ENCODE results near the gene ZNF554.

DNA sequence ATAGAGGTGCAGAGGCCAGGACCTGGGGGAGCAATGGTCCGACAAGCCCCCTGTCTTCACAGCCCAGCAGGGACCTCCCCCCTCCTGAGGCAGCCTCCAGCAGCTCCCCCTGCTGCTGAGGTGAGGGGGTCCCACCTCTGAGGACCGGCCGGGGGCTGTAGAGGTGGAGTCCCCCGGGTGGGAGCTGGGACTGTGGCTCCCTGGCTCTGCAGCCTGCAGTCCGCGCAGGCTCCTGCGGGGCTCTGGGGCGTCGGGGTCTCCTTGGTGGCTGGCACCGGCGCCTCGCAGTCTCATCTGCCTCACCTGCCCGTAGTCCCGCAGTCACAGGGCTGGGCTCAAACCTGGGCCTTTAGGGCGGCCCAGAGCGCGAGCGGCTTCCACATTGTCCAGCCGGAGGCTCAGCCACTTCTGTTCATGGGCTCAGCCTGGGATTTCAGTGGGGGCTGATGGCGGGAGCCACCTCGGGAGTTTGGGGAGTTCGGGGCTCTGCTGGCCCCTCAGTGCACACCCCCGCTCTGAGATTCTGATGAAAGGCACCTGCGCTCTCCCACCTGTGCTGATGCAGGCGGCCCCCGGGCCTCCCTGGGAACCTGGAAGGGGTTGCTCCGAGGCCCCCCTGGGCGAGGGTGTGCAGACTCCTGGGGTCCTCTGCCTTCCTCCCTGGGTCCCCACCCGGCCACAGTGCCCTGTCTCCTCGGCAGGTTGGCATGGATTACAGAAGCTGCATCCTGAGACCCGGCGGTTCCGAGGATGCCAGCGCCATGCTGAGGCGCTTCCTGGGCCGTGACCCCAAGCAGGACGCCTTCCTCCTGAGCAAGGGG, 7.0 kb upstream of the ZNF554 start:
- TF ChIP-seq TAF1 (IDR thresholded peaks at IDR 0.05; ENCODE audit: borderline replicate concordance, low read depth, low read length) = no peak
- TF ChIP-seq EP300 (IDR thresholded peaks at IDR 0.05; ENCODE audit: borderline replicate concordance in 1 of 2, low read depth in 1 of 2, low read length in 1 of 2) = no peak
- TF ChIP-seq, protein P1, sequence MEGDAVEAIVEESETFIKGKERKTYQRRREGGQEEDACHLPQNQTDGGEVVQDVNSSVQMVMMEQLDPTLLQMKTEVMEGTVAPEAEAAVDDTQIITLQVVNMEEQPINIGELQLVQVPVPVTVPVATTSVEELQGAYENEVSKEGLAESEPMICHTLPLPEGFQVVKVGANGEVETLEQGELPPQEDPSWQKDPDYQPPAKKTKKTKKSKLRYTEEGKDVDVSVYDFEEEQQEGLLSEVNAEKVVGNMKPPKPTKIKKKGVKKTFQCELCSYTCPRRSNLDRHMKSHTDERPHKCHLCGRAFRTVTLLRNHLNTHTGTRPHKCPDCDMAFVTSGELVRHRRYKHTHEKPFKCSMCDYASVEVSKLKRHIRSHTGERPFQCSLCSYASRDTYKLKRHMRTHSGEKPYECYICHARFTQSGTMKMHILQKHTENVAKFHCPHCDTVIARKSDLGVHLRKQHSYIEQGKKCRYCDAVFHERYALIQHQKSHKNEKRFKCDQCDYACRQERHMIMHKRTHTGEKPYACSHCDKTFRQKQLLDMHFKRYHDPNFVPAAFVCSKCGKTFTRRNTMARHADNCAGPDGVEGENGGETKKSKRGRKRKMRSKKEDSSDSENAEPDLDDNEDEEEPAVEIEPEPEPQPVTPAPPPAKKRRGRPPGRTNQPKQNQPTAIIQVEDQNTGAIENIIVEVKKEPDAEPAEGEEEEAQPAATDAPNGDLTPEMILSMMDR (IDR thresholded peaks at IDR 0.05) = no peak
- TF ChIP-seq SMC3 (IDR thresholded peaks at IDR 0.05; ENCODE audit: low read depth, low read length) = no peak
- TF ChIP-seq FOXM1 (IDR thresholded peaks at IDR 0.05; ENCODE audit: low read depth) = no peak
- no peak for TF ChIP-seq POLR2AphosphoS5 (IDR thresholded peaks at IDR 0.05; ENCODE audit: low read depth, low read length)
- TF ChIP-seq, protein P2, sequence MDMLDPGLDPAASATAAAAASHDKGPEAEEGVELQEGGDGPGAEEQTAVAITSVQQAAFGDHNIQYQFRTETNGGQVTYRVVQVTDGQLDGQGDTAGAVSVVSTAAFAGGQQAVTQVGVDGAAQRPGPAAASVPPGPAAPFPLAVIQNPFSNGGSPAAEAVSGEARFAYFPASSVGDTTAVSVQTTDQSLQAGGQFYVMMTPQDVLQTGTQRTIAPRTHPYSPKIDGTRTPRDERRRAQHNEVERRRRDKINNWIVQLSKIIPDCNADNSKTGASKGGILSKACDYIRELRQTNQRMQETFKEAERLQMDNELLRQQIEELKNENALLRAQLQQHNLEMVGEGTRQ (IDR thresholded peaks at IDR 0.05; ENCODE audit: borderline replicate concordance, low read depth, low read length) = no peak
- TF ChIP-seq, protein P3, sequence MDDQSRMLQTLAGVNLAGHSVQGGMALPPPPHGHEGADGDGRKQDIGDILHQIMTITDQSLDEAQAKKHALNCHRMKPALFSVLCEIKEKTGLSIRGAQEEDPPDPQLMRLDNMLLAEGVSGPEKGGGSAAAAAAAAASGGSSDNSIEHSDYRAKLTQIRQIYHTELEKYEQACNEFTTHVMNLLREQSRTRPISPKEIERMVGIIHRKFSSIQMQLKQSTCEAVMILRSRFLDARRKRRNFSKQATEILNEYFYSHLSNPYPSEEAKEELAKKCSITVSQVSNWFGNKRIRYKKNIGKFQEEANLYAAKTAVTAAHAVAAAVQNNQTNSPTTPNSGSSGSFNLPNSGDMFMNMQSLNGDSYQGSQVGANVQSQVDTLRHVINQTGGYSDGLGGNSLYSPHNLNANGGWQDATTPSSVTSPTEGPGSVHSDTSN (IDR thresholded peaks at IDR 0.05) = no peak
- TF ChIP-seq NFIC (IDR thresholded peaks at IDR 0.05; ENCODE audit: borderline replicate concordance) = no peak
- no peak for TF ChIP-seq JUND (IDR thresholded peaks at IDR 0.05)
- no peak for TF ChIP-seq RAD21 (IDR thresholded peaks at IDR 0.05; ENCODE audit: low read length)
- TF ChIP-seq RCOR1 (IDR thresholded peaks at IDR 0.05; ENCODE audit: low read length) = no peak
- no peak for TF ChIP-seq RFX5 (IDR thresholded peaks at IDR 0.05; ENCODE audit: low read length)
